Bladder microvascular endothelial cell (primary cell): ENCODE results near the gene TNFSF4. TPM values are rescaled to one million over a fixed set of nuclear protein-coding genes. Genes with fewer than 3 reads are reported as not detected.

ENCODE experiments used
- total RNA-seq: library from RNA; depleted of rRNA; stranded (reverse); fragments of >200 nt; gene quantifications from 2 replicates; pipeline ENCODE4 v1.2.3, GENCODE V29; 2014

Gene TNFSF4
- total RNA-seq: 5.3 and 10.0 TPM in 2 replicates

GRCh38 chr1:173206816-173207568, at the start of gene TNFSF4:
Gene TNFSF4, minus strand, starts transcription at chr1:173207331. Its CDS starts 155 bp downstream, at chr1:173207176.

Other genes with a start within 250 kb of the TNFSF4 start
- 46.1 and 96.4 TPM in 2 replicates for gene TNFSF18, start 156.4 kb downstream of the TNFSF4 start, total RNA-seq